ENCODE measurements around the gene ERBB4. TPM values are rescaled to one million over a fixed set of nuclear protein-coding genes. Genes with fewer than 3 reads are reported as not detected.

ERBB4 gene
- total RNA-seq = 0.15 and 0.17 TPM in 2 replicates

GRCh38 chr2:212538305-212539071 lies at the start of gene ERBB4:
TSS of gene ERBB4 (minus strand) at chr2:212538802. CDS start at chr2:212538530, 272 bp downstream.

